ENCODE measurements around the gene COBLL1. TPM values are rescaled to one million over a fixed set of nuclear protein-coding genes. Genes with fewer than 3 reads are reported as not detected.

COBLL1 gene
- total RNA-seq, 1 experiment from 2014 or later, result 5.9 TPM

DNA sequence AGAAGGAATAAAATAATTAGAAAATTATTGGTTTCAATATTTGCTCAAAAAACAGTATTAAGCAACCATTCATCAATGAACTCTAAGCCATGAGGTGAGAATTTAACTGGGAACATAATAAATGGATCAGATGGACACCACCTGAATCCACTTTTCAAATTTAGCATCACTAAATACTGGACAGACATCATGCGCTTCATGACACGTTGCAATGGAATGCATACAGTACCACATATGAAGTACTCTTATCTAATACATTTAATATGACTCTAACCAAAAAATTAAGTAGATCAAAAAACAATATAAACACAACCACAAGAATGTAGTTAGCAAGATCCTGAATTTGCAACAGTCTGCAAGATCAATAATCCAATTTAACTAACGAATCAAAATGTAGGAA, 76.6 kb downstream of the COBLL1 start:
- H3K18ac ChIP-seq (ENCODE audit: insufficient read length, low read depth, low read length), result no peak overlapping the region
- peaks cover 0 to 3% of the 10 kb centered on the region in 2 experiments; a peak in 3 of 4 replicates for H3K4me1 Mint-ChIP-seq
- WGBS (ENCODE audit: extremely low coverage, insufficient read length, low lambda C conversion rate), result no CpG with 5 or more reads among the region's 3 CpGs

More for the DNA sequence above, 76.6 kb downstream of the COBLL1 start:
- Histone ChIP-seq H3K27ac (ENCODE audit: insufficient read length, low read depth, low read length) (no peak overlapping the region), H3K79me2 (ENCODE audit: insufficient read depth, low read length) (no peaks in the 10 kb centered on the region), H2BK15ac (ENCODE audit: low read depth, low read length) (no peak overlapping the region), H2BK12ac (ENCODE audit: insufficient read length, low read depth, low read length) (no peak overlapping the region), H3K4me1 (ENCODE audit: insufficient read depth, low read length) (no peaks in the 10 kb centered on the region), H2BK20ac (ENCODE audit: low read depth, low read length, poor library complexity, severe bottlenecking) (no peak overlapping the region), H3K4me2 (ENCODE audit: insufficient read depth, insufficient read length, low read length) (no peak overlapping the region), H4K91ac (ENCODE audit: insufficient read length, low read depth, low read length) (no peak overlapping the region), H2AK5ac (ENCODE audit: insufficient read length, low read length) (no peak overlapping the region), H3K23ac (ENCODE audit: insufficient read length, low read depth, low read length) (no peak overlapping the region), H3K9ac (ENCODE audit: extremely low read depth, insufficient read length, low read length) (no peak overlapping the region), H2AFZ (ENCODE audit: low read length) (no peak overlapping the region), H3K27me3 (ENCODE audit: insufficient read depth, low read length) (no peaks in the 10 kb centered on the region), H3K4ac (ENCODE audit: low read depth, low read length) (no peak overlapping the region), H4K5ac (ENCODE audit: insufficient read length, low read depth, low read length) (no peak overlapping the region), H3T11ph (ENCODE audit: low read length) (no peak overlapping the region), H3K9me3 (ENCODE audit: control insufficient read depth, low read depth, low read length) (no peaks in the 10 kb centered on the region), H3K56ac (ENCODE audit: insufficient read length, low read depth, low read length) (no peak overlapping the region), H3K79me1 (ENCODE audit: insufficient read depth, low read depth, low read length, poor library complexity, severe bottlenecking) (no peaks in the 10 kb centered on the region), H3K14ac (ENCODE audit: insufficient read depth, low read length) (no peak overlapping the region), H2BK5ac (ENCODE audit: insufficient read length, low read length) (no peak overlapping the region), H4K20me1 (ENCODE audit: control insufficient read depth, insufficient read depth, insufficient read length) (no peaks in the 10 kb centered on the region), H3K23me2 (ENCODE audit: insufficient read length, low read depth, low read length, poor library complexity, severe bottlenecking) (no peaks in the 10 kb centered on the region), H4K8ac (replicated peaks; ENCODE audit: insufficient read length, low read depth, low read length) (no peak overlapping the region), H2BK120ac (ENCODE audit: low read depth, low read length, poor library complexity, severe bottlenecking) (no peak overlapping the region)
- DNase-seq, result no peak
- no peaks in the 10 kb centered on the region for H3K9me3 Mint-ChIP-seq
- H3K4me3 Mint-ChIP-seq, result no peak overlapping the region
- no peaks in the 10 kb centered on the region for H3K27me3 Mint-ChIP-seq (ENCODE audit: low read depth)
- H3K27ac Mint-ChIP-seq, result no peak overlapping the region
- H3K36me3 Mint-ChIP-seq (ENCODE audit: insufficient read depth in 1 of 3, low read depth in 3 of 3), result no peaks in the 10 kb centered on the region
- TF ChIP-seq, protein P1, sequence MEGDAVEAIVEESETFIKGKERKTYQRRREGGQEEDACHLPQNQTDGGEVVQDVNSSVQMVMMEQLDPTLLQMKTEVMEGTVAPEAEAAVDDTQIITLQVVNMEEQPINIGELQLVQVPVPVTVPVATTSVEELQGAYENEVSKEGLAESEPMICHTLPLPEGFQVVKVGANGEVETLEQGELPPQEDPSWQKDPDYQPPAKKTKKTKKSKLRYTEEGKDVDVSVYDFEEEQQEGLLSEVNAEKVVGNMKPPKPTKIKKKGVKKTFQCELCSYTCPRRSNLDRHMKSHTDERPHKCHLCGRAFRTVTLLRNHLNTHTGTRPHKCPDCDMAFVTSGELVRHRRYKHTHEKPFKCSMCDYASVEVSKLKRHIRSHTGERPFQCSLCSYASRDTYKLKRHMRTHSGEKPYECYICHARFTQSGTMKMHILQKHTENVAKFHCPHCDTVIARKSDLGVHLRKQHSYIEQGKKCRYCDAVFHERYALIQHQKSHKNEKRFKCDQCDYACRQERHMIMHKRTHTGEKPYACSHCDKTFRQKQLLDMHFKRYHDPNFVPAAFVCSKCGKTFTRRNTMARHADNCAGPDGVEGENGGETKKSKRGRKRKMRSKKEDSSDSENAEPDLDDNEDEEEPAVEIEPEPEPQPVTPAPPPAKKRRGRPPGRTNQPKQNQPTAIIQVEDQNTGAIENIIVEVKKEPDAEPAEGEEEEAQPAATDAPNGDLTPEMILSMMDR (conservative IDR thresholded peaks at IDR 0.05), result no peak
